Peyer's patch (tissue), 4 donors: ENCODE measurements around the gene IL17C. TPM values are rescaled to one million over a fixed set of nuclear protein-coding genes. Genes with fewer than 3 reads are reported as not detected.

Source experiments
- DNase-seq, 3 donors: peaks; one replicate each; pipeline ENCODE4 v3.0.0-alpha.2; 2017 to 2019
- H3K27ac ChIP-seq, 4 donors: fragments of 200-600 bp; sonication (generic); one replicate each; pipeline ENCODE4 v1.5.1; 2016 to 2019
- H3K27me3 ChIP-seq, 2 donors: fragments of 200-600 bp; sonication (generic); one replicate each; pipeline ENCODE4 v1.5.1; 2019
- H3K36me3 ChIP-seq, 3 donors: fragments of 200-600 bp; sonication (generic); one replicate each; pipeline ENCODE4 v1.5.1; 2016 to 2019
- H3K4me1 ChIP-seq, 4 donors: fragments of 200-600 bp; sonication (generic); one replicate each; pipeline ENCODE4 v1.5.1; 2016 to 2019
- H3K4me3 ChIP-seq, 4 donors: fragments of 200-600 bp; sonication (generic); 1 replicate in 3 of 4; 2 replicates in 1 of 4; pipeline ENCODE4 v1.5.1; 2016 to 2019; ENCODE audit warnings: mild to moderate bottlenecking in 1 of 4
- H3K9me3 ChIP-seq, 4 donors: fragments of 200-600 bp; sonication (generic); one replicate each; pipeline ENCODE4 v1.5.1; 2016 to 2019; ENCODE audit warnings: mild to moderate bottlenecking in 1 of 4
- CTCF ChIP-seq, 6 experiments: fragments of 450-650 bp in 4 of 6; fragments of 200-600 bp in 2 of 6; sonication (generic) in 1 of 6; IDR thresholded peaks; one replicate each; pipeline ENCODE4 v1.5.1; 2017 to 2019; ENCODE audit warnings: antibody characterized with exemption in 6 of 6, mild to moderate bottlenecking in 3 of 6, moderate library complexity in 1 of 6
- POLR2A ChIP-seq, 2 donors: fragments of 450-650 bp; IDR thresholded peaks; one replicate each; pipeline ENCODE4 v1.5.1; 2017; ENCODE audit warnings: antibody characterized with exemption in 2 of 2, mild to moderate bottlenecking in 2 of 2, moderate library complexity in 2 of 2
- total RNA-seq, 4 donors: library from RNA; depleted of rRNA; stranded (reverse); fragments of >200 nt; gene quantifications; one replicate each; pipeline ENCODE4 v1.1.0, GENCODE V29; 2016

IL17C gene
- total RNA-seq, 4 donors from 2014 or later, result not detected

GRCh38 chr16:88647178-88648070, 9.1 kb downstream of the IL17C start:
- no peak for DNase-seq

GRCh38 chr16:88649195-88649923, 11.0 kb downstream of the IL17C start:
- Histone ChIP-seq H3K4me1 (peaks cover 0 to 40% (median 22%) of the 10 kb centered on the region in 4 donors), H3K4me3 (peak overlapping the region; percentile 77 to 92 (median 88)), H3K36me3 (peaks cover 0 to 19% (median 0%) of the 10 kb centered on the region in 3 donors), H3K27ac (peak overlapping the region in 3 of 4 donors; percentile 91 to 96 (median 94)), H3K27me3 (no peaks in the 10 kb centered on the region), H3K9me3 (no peaks in the 10 kb centered on the region)
- TF ChIP-seq CTCF (IDR thresholded peaks at IDR 0.05) (no peak), POLR2A (IDR thresholded peaks at IDR 0.05) (no peak)
- DNase-seq, result peak in 1 of 3 donors; percentile 49

More at GRCh38 chr16:88647178-88648070, 9.1 kb downstream of the IL17C start:
- no peak overlapping the region for H3K4me3 ChIP-seq
- H3K4me1 ChIP-seq, result peaks cover 0 to 40% (median 22%) of the 10 kb centered on the region in 4 donors
- peak overlapping the region in 1 of 4 donors; percentile 94 for H3K27ac ChIP-seq
- H3K9me3 ChIP-seq, result no peaks in the 10 kb centered on the region
- no peaks in the 10 kb centered on the region for H3K27me3 ChIP-seq
- H3K36me3 ChIP-seq, result peaks cover 0 to 14% (median 0%) of the 10 kb centered on the region in 3 donors
- no peak for TF ChIP-seq CTCF (IDR thresholded peaks at IDR 0.05)

- Histone ChIP-seq H3K4me3 (peak overlapping the region; percentile 77 to 92 (median 88)), H3K27ac (peak overlapping the region; percentile 86 to 96 (median 92)), H3K27me3 (no peaks in the 10 kb centered on the region), H3K36me3 (peaks cover 0 to 27% (median 0%) of the 10 kb centered on the region in 3 donors), H3K4me1 (peaks cover 0 to 40% (median 22%) of the 10 kb centered on the region in 4 donors), H3K9me3 (no peaks in the 10 kb centered on the region)
- TF ChIP-seq CTCF (IDR thresholded peaks at IDR 0.05) (no peak), POLR2A (IDR thresholded peaks at IDR 0.05) (no peak)
- DNase-seq, result peak; percentile 66 to 84 (median 75)
Observed at GRCh38 chr16:88649924-88650748, 11.8 kb downstream of the IL17C start.

- Histone ChIP-seq H3K36me3 (peaks cover 0 to 26% (median 0%) of the 10 kb centered on the region in 3 donors), H3K4me1 (peaks cover 0 to 40% (median 22%) of the 10 kb centered on the region in 4 donors), H3K4me3 (peak within 1 kb of the TSS; percentile 77 to 92 (median 88)), H3K27me3 (no peaks in the 10 kb centered on the region), H3K27ac (peak within 1 kb of the TSS; percentile 86 to 96 (median 92)), H3K9me3 (no peaks in the 10 kb centered on the region)
- TF ChIP-seq CTCF (IDR thresholded peaks at IDR 0.05) (no peak), POLR2A (IDR thresholded peaks at IDR 0.05) (peak; percentile 16 to 44)
- peak; percentile 87 to 94 (median 89) for DNase-seq
Observed at GRCh38 chr16:88650749-88651275, 12.4 kb downstream of the IL17C start, which contains the start of gene CYBA. CYBA (minus strand) TSS chr16:88651053; CDS start chr16:88651013, 40 bp downstream.
